GM12801 (cell line): ENCODE data around the gene EGLN3.

Experiments
- CTCF ChIP-seq: IDR thresholded peaks from one replicate; pipeline ENCODE4 v1.5.1; 2011; ENCODE audit warnings: control low read depth; ENCODE audit not compliant: insufficient read length; ENCODE audit errors: extremely low read depth

EGLN3 gene

GRCh38 chr14:33949411-33949893, 1.4 kb downstream of the EGLN3 start:
- no peak for TF ChIP-seq CTCF

DNA sequence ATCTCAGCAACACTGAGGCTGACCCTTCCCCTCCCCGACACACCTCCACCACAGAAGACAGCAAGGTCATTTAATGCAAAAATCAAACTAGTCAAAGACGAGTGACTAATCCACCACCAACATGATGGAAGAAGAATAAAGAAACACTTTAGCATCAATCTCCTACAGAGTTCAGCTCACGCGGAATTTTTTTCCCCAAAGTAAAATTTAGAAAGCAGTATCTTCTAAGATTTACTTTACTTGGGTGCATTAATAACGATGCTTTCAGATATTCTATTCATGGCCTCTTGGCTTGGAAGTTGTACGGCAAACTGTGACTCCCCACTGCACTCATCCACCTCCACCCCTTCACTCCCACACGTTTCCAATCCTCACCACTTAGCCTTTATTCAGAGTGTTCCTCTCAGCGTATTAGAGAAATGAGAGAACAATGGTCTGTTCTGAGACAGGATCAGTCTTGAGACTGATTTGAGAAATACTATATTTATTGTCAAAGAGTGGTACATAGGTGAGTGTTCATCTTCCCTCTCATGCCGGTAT, 1.9 kb downstream of the EGLN3 start:
- no peak for TF ChIP-seq CTCF

DNA sequence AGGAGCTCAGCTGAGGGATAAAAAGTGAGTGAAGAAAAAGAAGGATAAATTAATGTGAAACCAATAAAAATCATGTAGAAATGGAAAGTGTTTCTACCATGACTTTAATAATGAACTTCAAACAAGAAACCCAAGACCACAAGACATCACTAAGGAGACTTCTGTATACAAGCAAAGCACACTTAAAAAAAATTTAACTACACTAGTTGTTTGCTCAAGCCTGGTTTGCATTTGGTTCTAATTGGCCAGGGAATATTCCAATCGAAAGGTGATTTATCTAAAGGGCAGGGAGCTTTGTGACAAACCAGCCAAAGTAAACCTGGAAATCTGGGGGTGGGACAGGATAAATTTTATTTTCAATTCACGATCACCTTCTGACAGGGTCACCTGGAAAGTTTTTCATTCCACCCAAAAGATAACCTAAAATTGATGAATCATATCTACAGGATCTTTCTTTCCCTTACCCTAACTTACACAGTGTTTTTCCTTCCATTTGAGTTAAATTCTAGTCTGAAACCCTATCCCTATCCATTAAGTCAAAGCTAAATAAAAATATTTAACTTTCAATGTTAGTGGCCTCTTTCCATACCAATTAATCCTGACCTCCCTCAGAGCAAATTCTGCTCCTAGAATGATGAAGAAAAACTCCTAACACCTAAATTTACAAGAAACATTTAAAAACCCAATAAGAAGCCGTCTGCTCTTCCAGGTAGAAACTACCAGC, 2.6 kb downstream of the EGLN3 start:
- TF ChIP-seq CTCF, result no peak

DNA sequence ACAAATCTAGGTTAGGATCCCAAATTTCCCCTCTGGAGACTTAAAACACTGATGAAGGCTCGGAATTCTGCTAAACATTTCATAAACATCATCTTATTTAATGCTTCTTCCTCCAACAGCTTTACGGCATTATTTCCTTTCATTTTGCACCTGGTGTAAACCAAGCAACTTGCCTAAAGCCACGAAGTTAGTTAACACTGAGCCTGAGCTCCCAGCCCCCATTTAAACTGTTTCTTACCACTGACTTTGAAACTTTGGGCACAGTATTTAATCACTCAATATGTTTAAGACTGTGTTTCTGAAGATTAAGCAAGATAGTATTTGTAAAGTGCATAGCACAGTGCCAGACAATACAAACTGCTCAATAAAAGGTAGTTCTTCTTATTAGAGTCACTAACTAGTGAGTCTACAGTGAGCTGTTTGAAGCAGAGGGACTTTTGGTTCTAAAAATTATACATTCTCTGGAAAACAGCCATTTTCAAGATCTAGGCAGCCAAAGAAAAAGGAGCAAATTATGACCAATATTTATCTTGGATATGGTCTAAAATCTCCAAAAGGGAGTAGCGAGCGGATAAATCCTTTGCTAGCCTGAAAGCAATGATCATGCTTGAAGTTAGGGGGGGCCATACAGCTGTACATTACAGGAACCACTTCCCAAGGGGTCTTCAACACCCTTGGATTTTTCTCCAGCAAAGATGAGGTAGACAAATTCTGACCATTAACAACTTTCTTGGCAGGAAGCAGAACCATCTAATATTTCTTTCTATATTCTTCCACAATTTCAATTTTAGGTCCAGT, 4.0 kb downstream of the EGLN3 start:
- TF ChIP-seq CTCF, result no peak

DNA sequence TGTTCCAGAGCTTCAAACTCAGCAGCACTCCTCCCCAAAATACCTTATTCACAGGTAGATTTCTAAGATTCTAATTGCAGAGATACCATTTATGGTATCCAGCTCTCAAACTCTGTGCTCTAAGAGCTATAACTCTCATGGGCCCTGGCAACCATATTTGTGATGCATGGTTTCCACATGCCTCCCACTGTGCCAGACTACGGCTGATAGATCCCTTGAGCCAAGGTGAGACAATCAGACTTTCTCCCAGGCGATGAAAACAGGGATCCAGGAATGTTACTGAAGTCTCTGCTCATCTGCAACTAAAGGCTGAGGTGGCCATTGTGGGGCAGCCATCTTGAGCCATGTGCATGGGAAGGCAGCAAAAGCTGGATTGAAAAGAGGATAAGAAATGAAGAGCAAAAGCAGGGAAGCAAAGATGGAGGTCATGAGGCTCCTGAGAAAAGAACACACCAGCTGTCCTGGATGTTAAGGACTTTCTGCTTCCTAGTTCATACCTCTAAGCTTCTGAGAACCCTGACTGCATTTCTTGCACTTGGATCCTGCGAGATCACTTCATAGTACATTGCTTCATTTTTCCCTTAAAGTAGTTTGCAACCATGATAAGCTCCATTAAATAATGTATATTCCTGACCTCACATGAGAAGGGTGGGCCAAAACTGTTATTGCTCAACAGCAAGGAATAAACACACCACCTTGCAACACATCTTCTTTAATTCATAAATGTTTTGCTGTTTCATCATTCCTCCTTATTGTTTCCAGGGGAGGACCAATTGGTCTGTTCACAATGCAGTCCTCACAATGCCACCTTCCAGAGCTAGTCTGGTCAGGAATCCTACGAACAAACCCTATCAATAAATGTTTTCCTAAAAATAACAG, 5.4 kb downstream of the EGLN3 start:
- TF ChIP-seq CTCF, result no peak

DNA sequence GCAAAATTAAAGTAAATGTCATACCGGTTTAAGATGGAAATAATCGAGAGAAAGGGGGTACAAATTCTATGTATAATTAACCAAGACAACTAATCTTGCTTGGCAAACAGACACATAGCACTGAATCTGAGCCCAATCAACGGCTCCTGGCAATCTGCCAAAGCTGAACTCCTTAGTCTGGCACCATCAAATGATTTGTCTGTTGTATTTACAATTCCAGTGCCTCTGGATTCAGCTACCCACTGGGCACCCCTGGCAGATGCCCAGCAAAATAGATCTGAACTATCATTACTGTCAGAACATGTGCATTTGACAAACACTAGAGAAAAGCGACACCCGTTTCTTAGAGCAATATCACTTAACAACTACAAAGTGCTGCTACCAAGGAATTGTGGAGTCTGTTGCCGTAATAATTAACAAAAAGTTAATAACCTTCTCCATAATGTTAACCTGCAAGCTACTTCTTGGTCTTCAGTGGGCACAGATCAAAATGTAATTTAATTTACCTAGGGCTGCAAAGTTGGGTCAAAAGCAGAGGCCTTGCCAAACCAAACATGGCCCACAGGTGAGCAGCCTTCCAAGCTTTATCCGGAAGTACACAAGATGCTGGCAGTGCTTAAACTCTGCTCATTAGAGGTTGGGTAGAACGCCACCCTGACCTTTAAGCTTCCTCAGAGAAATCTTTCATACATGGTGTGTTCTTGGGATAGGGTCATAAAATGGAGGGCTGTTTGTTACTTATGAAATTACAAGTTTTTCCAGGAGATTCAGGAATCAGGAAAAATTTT, 7.6 kb downstream of the EGLN3 start:
- TF ChIP-seq CTCF, result no peak
